ENCODE results near the gene RNF225. TPM values are rescaled to one million over a fixed set of nuclear protein-coding genes. Genes with fewer than 3 reads are reported as not detected.

RNF225 gene
- total and polyA plus RNA-seq, 2 donors (not counting 3 experiments of a cell fraction or from before 2014, with no cell fraction given): 0.58 TPM; not detected in 1

DNA sequence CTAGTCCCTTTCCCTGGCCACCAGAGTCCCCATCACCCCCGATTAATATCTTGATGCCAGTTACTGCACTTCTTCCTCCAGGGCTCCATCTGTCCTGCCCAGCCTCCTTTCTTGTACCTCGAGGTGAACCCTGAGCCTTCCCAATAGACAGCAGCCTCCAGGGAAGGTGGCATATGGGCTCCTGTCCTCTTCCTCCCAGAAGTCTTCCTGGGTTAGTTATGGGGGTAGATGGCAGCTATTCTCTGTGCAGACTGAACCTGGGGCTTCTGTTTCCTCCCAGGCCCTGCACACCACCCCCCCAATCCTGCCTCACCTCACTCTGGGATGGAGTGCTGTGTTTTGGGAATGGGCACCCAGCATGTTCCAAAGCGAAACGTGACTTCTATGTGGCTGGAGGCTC, 2.6 kb downstream of the RNF225 start:
- Histone ChIP-seq H4K20me1 (replicated peaks; ENCODE audit: control insufficient read depth, extremely low read depth, insufficient read depth, low read length) (no peaks in the 10 kb centered on the region), H3K36me3 (ENCODE audit: control insufficient read depth in 2 of 2, extremely low read depth in 1 of 2, insufficient read depth in 2 of 2, low read length in 2 of 2) (peaks cover 6 to 16% of the 10 kb centered on the region in 2 experiments), H3K27ac (ENCODE audit: insufficient read depth, low read depth, low read length) (no peak overlapping the region), H3K4me3 (replicated peaks in 1 of 3; ENCODE audit: insufficient read depth in 1 of 3, low read depth in 1 of 3, low read length in 3 of 3) (no peak overlapping the region), H3K27me3 (ENCODE audit: control insufficient read depth in 2 of 2, insufficient read depth in 2 of 2, low read length in 2 of 2) (no peaks in the 10 kb centered on the region), H3K9ac (replicated peaks; ENCODE audit: extremely low read depth, insufficient read depth, low read length) (no peak overlapping the region), H3K9me1 (replicated peaks; ENCODE audit: control insufficient read depth, extremely low read depth, insufficient read depth, low read length) (no peaks in the 10 kb centered on the region), H2AFZ (ENCODE audit: low read depth, low read length) (no peak overlapping the region), H3K9me3 (replicated peaks; ENCODE audit: control insufficient read depth, insufficient read depth, low read length) (no peaks in the 10 kb centered on the region), H3K79me2 (ENCODE audit: control insufficient read depth, insufficient read depth, low read length) (no peaks in the 10 kb centered on the region), H3K4me2 (ENCODE audit: insufficient read depth, low read length) (no peak overlapping the region), H3K4me1 (ENCODE audit: control insufficient read depth, extremely low read depth, insufficient read depth, low read length) (peaks cover 12% of the 10 kb centered on the region)
- FAIRE-seq (no peak), DNase-seq (ENCODE audit: low read depth, low spot score) (no peak)
- POLR2A ChIA-PET: no interaction called here
- intact Hi-C loops (cut with micrococcal nuclease): no loop called here
- TF ChIP-seq, protein P1, sequence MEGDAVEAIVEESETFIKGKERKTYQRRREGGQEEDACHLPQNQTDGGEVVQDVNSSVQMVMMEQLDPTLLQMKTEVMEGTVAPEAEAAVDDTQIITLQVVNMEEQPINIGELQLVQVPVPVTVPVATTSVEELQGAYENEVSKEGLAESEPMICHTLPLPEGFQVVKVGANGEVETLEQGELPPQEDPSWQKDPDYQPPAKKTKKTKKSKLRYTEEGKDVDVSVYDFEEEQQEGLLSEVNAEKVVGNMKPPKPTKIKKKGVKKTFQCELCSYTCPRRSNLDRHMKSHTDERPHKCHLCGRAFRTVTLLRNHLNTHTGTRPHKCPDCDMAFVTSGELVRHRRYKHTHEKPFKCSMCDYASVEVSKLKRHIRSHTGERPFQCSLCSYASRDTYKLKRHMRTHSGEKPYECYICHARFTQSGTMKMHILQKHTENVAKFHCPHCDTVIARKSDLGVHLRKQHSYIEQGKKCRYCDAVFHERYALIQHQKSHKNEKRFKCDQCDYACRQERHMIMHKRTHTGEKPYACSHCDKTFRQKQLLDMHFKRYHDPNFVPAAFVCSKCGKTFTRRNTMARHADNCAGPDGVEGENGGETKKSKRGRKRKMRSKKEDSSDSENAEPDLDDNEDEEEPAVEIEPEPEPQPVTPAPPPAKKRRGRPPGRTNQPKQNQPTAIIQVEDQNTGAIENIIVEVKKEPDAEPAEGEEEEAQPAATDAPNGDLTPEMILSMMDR (IDR thresholded peaks at IDR 0.05; ENCODE audit: extremely low read depth in 1 of 2, insufficient read depth in 1 of 2, low read depth in 1 of 2, low read length in 2 of 2): no peak
- TF ChIP-seq FOS (IDR thresholded peaks at IDR 0.05; ENCODE audit: borderline replicate concordance, insufficient read depth, low read length): no peak
- no peak for TF ChIP-seq POLR2A (IDR thresholded peaks at IDR 0.05; ENCODE audit: low read depth, low read length)
- no peak for TF ChIP-seq JUN (IDR thresholded peaks at IDR 0.05; ENCODE audit: borderline replicate concordance, insufficient read depth, insufficient read length, low read depth)
- TF ChIP-seq, protein P2, sequence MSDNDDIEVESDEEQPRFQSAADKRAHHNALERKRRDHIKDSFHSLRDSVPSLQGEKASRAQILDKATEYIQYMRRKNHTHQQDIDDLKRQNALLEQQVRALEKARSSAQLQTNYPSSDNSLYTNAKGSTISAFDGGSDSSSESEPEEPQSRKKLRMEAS (IDR thresholded peaks at IDR 0.05; ENCODE audit: insufficient read depth, insufficient read length): no peak
- no peak for TF ChIP-seq POLR2AphosphoS5 (IDR thresholded peaks at IDR 0.05; ENCODE audit: insufficient read depth, low read depth, low read length)
- no peak for TF ChIP-seq GATA2 (IDR thresholded peaks at IDR 0.05; ENCODE audit: insufficient read depth, insufficient read length, low read depth, low read length)
- TF ChIP-seq MYC (IDR thresholded peaks at IDR 0.05; ENCODE audit: low read depth, low read length): no peak
- TF ChIP-seq EZH2 (IDR thresholded peaks at IDR 0.05; ENCODE audit: borderline replicate concordance, low read depth, low read length, severe bottlenecking): no peak
- dilution Hi-C loops (cut with MboI; ENCODE audit: extremely low pct_ligation_motif_present, low sequenced_read_pairs): no loop called here
- BruUV-seq (replicated peaks): no TSS peak
- CTCF ChIA-PET: no interaction called here

Data from endothelial cell of umbilical vein (primary cell).